ENCODE results near the gene DPF3.

Gene DPF3

GRCh38 chr14:72924337-72924736, 30.4 kb upstream of the DPF3 start:
- Histone ChIP-seq H3K4me3 (ENCODE audit: low read length) (no peak overlapping the region), H3K36me3 (ENCODE audit: control insufficient read depth, low read length) (no peaks in the 10 kb centered on the region), H3K27ac (ENCODE audit: low read depth, low read length) (no peak overlapping the region), H4K20me1 (ENCODE audit: control insufficient read depth, insufficient read depth, low read depth, low read length) (no peaks in the 10 kb centered on the region), H3K4me2 (ENCODE audit: low read length) (no peak overlapping the region), H3K79me2 (ENCODE audit: control insufficient read depth, low read length) (peaks cover 27% of the 10 kb centered on the region), H3K9me2 (replicated peaks; ENCODE audit: control insufficient read depth, low read length) (no peaks in the 10 kb centered on the region), H3K9me3 (ENCODE audit: control insufficient read depth, insufficient read depth, low read length) (no peaks in the 10 kb centered on the region), H3K27me3 (ENCODE audit: control insufficient read depth, low read length) (peaks cover 14% of the 10 kb centered on the region), H3K4me1 (ENCODE audit: control insufficient read depth, low read length) (peaks cover 12% of the 10 kb centered on the region), H3F3A (ENCODE audit: control insufficient read depth, insufficient read depth) (no peaks in the 10 kb centered on the region)
- TF ChIP-seq CTCF (IDR thresholded peaks at IDR 0.05; ENCODE audit: low read depth, low read length, poor library complexity, severe bottlenecking) (no peak), EZH2phosphoT487 (IDR thresholded peaks at IDR 0.05; ENCODE audit: borderline replicate concordance, low read length) (no peak)

GRCh38 chr14:72921396-72921795, 27.5 kb upstream of the DPF3 start:
- Histone ChIP-seq H3K36me3 (ENCODE audit: control insufficient read depth, low read length) (no peaks in the 10 kb centered on the region), H3K27ac (ENCODE audit: low read depth, low read length) (no peak overlapping the region), H3K4me3 (ENCODE audit: low read length) (no peak overlapping the region), H3K4me2 (ENCODE audit: low read length) (no peak overlapping the region), H3F3A (ENCODE audit: control insufficient read depth, insufficient read depth) (no peaks in the 10 kb centered on the region), H3K79me2 (ENCODE audit: control insufficient read depth, low read length) (no peaks in the 10 kb centered on the region), H3K4me1 (ENCODE audit: control insufficient read depth, low read length) (peaks cover 6% of the 10 kb centered on the region), H3K9me2 (replicated peaks; ENCODE audit: control insufficient read depth, low read length) (no peaks in the 10 kb centered on the region), H3K27me3 (ENCODE audit: control insufficient read depth, low read length) (peaks cover 31% of the 10 kb centered on the region), H3K9me3 (ENCODE audit: control insufficient read depth, insufficient read depth, low read length) (no peaks in the 10 kb centered on the region), H4K20me1 (ENCODE audit: control insufficient read depth, insufficient read depth, low read depth, low read length) (no peaks in the 10 kb centered on the region)
- no peak for TF ChIP-seq EZH2phosphoT487 (IDR thresholded peaks at IDR 0.05; ENCODE audit: borderline replicate concordance, low read length)
- no peak for TF ChIP-seq CTCF (IDR thresholded peaks at IDR 0.05; ENCODE audit: low read depth, low read length, poor library complexity, severe bottlenecking)

- Histone ChIP-seq H4K20me1 (ENCODE audit: control insufficient read depth, insufficient read depth, low read depth, low read length) (no peaks in the 10 kb centered on the region), H3K27ac (ENCODE audit: low read depth, low read length) (no peak overlapping the region), H3K4me2 (ENCODE audit: low read length) (no peak overlapping the region), H3K9me2 (replicated peaks; ENCODE audit: control insufficient read depth, low read length) (no peaks in the 10 kb centered on the region), H3F3A (ENCODE audit: control insufficient read depth, insufficient read depth) (no peaks in the 10 kb centered on the region), H3K9me3 (ENCODE audit: control insufficient read depth, insufficient read depth, low read length) (no peaks in the 10 kb centered on the region), H3K36me3 (ENCODE audit: control insufficient read depth, low read length) (no peaks in the 10 kb centered on the region), H3K4me3 (ENCODE audit: low read length) (no peak overlapping the region), H3K79me2 (ENCODE audit: control insufficient read depth, low read length) (no peaks in the 10 kb centered on the region), H3K27me3 (ENCODE audit: control insufficient read depth, low read length) (peaks cover 31% of the 10 kb centered on the region), H3K4me1 (ENCODE audit: control insufficient read depth, low read length) (no peaks in the 10 kb centered on the region)
- TF ChIP-seq CTCF (IDR thresholded peaks at IDR 0.05; ENCODE audit: low read depth, low read length, poor library complexity, severe bottlenecking) (no peak), EZH2phosphoT487 (IDR thresholded peaks at IDR 0.05; ENCODE audit: borderline replicate concordance, low read length) (no peak)
Measured at GRCh38 chr14:72920008-72920407, 26.1 kb upstream of the DPF3 start.
